H7 (cell line): ENCODE results near the gene CBX4. TPM values are rescaled to one million over a fixed set of nuclear protein-coding genes. Genes with fewer than 3 reads are reported as not detected.
A peak's percentile ranks its signal among the peaks of the same experiment; 100 is the strongest.
"Not testable (repeated sequence)": the region's sequence is repeated elsewhere in the genome, so short reads cannot be mapped to it uniquely, and the experiment has no call there.

Source experiments
- DNase-seq: peaks from one replicate; pipeline ENCODE4 v3.0.0; 2012
- H3K27me3 ChIP-seq: 2 replicates; pipeline ENCODE4 v1.6.0; 2011; ENCODE audit warnings: mild to moderate bottlenecking, low read length; ENCODE audit not compliant: control insufficient read depth, insufficient read depth
- H3K36me3 ChIP-seq: replicated peaks from 2 replicates; pipeline ENCODE4 v1.5.1; 2011; ENCODE audit warnings: low read length; ENCODE audit not compliant: control insufficient read depth, insufficient read depth
- H3K4me3 ChIP-seq: 2 replicates; pipeline ENCODE4 v1.5.1; 2011; ENCODE audit warnings: low read depth, mild to moderate bottlenecking, control low read depth, low read length, moderate library complexity; ENCODE audit not compliant: insufficient read depth
- total RNA-seq: library from RNA; depleted of rRNA; stranded (reverse); fragments of >200 nt; shearing (Covaris generic); gene quantifications from 2 replicates; pipeline ENCODE4 v1.2.3, GENCODE V29; 2014

Gene CBX4
- total RNA-seq, 1 experiment from 2014 or later: 6.4 TPM

DNA sequence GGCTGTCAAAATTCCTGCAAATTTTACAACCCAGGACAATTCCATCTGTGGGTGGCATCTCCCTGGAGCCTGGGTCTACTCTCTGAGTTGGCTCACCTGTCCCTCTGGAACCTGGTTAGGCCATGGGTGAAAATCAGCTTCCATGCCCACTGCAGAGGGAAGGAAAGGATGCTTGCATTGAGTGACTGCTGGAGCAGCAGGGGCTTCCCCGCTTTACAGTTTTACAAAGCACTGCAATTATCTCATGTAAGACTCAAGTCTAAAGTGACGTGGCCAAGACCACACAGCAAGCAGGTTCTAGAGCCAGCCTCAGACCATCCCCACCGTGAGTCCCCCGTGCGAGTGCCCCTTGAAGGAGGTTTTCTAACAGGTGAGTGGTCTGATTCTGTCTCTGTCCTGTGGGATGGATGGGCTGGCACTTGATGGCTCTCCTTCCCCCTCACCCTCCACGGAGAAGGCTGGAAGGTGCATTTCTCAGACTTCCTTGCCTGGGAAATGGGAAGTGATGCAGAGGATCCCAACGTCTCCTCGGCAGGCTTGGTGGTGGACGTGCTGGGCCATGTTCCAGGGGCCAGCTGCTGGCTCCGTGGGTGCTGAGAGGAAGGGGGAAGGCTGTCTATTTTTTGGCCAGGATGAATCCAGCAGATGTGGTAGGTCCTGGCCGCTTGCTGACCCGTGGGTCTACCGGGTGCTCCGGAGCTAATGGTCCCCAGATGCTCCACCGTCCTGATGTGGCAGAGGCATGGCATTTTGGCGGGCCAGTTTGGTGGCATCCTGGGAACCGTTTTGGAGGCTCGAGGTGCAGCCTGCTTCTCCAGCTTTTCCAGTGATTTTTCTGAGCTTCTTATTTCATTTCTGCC is 26.3 kb upstream of the CBX4 start:
- no peak for DNase-seq
- H3K36me3 ChIP-seq: no peaks in the 10 kb centered on the region
- H3K4me3 ChIP-seq: no peak overlapping the region
- H3K27me3 ChIP-seq: peaks cover 2% of the 10 kb centered on the region; the same call in 1 of the 2 replicates

DNA sequence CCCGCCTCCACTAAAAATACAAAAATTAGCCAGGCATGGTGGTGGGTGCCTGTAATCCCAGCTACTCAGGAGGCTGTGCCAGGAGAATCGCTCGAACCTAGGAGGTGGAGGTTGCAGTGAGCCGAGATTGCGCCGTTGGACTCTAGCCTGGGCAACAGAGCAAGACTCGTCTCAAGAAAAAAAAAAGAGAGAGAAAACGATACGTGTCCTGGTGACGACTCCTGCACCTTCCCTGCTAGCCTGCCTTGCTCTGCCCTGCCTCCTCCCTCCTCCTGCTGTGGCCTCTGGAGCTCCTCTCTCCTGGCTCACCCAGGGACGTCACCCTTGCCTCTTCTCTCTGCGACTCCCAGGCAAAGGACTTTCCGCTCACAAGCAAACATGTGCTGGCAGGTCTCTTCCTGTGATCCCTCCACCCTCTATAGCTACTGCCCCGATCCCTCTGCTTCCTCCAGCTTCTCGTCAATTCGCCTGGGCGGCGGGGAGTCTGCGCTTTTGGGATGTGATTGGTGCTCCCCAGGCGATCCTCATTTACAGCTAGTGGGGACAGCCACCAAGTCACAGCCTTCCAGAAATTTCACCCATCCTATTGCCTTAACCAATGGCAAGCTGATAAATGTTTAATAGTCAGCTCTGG is 25.5 kb upstream of the CBX4 start:
- DNase-seq: peak; percentile 46
- H3K4me3 ChIP-seq: no peak overlapping the region

DNA sequence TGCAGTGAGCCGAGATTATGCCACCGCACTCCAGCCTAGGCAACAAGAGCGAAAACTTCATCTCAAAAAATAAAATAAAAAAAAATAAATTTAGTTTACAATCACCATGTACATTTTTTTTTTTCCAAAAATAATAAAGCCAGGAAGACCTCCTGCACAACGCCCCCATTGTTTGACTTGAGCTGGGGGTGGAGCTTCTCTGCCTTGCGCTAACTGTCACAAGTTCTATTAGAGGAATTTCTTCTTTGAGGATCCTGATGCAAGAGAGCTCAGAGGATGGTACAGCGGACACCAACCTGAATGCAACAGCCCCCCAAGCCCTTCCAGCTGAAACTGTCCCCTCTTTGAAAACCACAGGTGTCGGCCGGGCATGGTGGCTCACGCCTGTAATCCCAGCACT is 24.9 kb upstream of the CBX4 start:
- DNase-seq: peak; percentile 19
- no peaks in the 10 kb centered on the region for H3K36me3 ChIP-seq
- no peak overlapping the region for H3K4me3 ChIP-seq
- H3K27me3 ChIP-seq: peaks cover 2% of the 10 kb centered on the region; the same call in 1 of the 2 replicates

More for the DNA sequence above, 25.5 kb upstream of the CBX4 start:
- peaks cover 2% of the 10 kb centered on the region; the same call in 1 of the 2 replicates for H3K27me3 ChIP-seq
- no peaks in the 10 kb centered on the region for H3K36me3 ChIP-seq

- H3K4me3 ChIP-seq: no peak overlapping the region
- H3K36me3 ChIP-seq: no peaks in the 10 kb centered on the region
- peak; percentile 67 for DNase-seq
- peaks cover 2% of the 10 kb centered on the region; the same call in 1 of the 2 replicates for H3K27me3 ChIP-seq
These were observed 23.7 kb upstream of the CBX4 start for GRCh38 chr17:79862771-79863440.

DNA sequence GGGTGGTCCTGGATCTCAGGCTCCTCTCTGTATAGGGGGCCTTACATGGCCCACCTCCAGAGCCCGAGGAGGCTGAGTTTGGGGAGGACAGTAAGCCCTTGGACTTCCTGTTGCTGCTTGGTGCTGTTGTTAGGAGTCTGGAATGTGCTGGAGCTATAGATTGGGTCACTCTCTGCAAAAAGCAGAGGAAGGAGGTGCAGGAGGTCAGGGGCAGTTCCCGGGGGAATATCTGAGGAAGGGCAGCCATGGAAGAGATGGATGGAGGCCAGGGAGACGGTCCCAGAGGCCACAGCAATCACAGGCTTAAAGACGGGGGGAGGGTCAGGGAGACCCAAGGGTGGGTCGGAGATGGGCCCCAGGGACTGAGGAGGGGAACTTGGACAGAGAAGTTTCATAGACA is 23.0 kb upstream of the CBX4 start:
- Histone ChIP-seq H3K4me3 (no peak overlapping the region), H3K36me3 (no peaks in the 10 kb centered on the region), H3K27me3 (peaks cover 2% of the 10 kb centered on the region; the same call in 1 of the 2 replicates)
- no peak for DNase-seq

DNA sequence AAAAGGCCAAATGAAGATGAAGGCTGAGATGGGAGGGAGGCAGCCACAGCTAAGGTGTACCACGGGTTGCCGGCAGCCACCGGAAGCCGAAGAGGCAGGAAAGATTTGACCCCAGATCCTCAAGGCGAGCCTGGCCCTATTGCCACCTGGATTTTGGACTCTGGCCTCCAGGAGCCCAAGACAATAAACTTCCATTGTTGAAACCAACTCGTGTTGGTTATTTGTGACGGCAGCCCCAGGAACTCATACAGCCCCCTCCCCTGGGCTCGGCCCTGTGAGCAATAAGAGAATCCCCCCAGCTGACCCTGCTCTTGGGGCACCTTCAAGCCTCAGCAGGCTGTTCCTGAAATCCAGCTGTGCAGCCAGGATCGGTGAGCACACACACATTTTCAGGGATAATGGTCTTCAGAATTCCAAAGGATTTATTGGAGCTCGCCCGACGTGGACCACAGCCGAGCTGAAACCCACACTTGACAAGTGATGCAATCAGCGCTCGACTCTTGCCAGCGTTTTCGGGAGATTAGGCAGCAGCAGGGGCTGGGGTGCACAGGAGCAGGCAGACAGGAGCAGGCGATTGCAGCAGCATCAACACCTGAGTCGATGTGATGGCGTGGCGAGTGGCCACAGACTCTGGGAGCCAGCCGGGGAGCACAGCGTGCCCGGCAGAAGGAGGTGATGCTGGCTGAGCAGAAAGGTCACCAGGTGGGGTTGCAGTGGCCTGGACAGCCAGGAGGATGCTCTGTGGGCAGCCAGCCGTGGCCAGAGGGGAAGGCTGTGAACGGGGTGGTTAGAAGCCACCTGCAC is 22.4 kb upstream of the CBX4 start:
- H3K27me3 ChIP-seq: peaks cover 2% of the 10 kb centered on the region; the same call in 1 of the 2 replicates
- H3K4me3 ChIP-seq: no peak overlapping the region
- no peaks in the 10 kb centered on the region for H3K36me3 ChIP-seq
- peak; percentile 57 for DNase-seq

DNA sequence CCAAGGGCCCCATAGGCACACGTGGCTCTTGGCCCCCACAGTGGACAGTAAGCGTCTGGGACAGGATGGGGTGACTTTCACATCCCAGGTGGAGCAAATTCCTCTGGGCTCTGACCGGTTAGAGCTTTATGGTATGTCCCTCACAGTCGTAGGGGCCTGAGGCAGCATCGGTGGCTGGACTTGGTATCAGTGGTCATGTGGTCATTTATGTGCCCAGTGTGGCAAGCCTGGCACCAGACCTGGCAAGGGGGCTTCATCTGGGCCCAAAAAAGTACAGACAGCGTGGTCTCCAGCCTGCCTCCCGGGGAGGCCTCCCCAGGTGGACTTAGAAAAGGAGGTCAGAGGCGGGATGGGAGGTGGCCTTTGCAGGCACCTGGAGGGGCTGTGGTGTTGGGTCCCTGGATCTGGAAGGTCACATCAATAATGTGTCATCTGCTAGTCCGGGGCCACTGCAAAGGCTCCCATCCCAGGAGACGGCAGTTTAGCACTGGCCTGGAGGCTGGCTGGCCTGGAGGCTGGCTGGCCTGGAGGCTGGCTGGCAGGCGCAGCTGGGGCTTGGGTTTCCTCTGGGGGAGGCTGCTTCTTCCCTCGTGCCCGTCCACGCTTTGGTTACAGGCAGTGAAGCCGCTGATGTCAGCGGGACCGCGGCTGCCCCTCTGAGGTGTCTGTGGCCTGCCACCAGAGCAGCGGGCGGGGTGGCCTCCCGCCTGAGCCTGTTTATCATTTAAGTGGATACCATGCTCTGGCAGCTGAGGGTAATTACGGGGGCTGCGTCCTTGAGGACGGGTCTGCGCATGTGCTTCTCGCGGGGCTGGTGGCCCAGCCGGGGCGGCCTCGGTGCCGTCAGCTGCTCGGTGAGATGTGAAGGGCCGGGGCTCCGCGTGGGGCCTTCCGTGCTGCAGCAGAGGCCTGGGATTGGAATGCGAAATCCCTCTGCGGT is 20.7 kb upstream of the CBX4 start:
- Histone ChIP-seq H3K4me3 (no peak overlapping the region), H3K27me3 (peaks cover 2% of the 10 kb centered on the region; the same call in 1 of the 2 replicates), H3K36me3 (no peaks in the 10 kb centered on the region)
- DNase-seq: peak; percentile 77

GRCh38 chr17:79857095-79857494 is 17.9 kb upstream of the CBX4 start:
- no peak for DNase-seq
- no peaks in the 10 kb centered on the region for H3K36me3 ChIP-seq
- H3K27me3 ChIP-seq: no peaks in the 10 kb centered on the region
- H3K4me3 ChIP-seq: no peak overlapping the region

- DNase-seq: no peak
- Histone ChIP-seq H3K4me3 (no peak overlapping the region), H3K36me3 (no peaks in the 10 kb centered on the region), H3K27me3 (no peaks in the 10 kb centered on the region)
These were observed 16.3 kb upstream of the CBX4 start for GRCh38 chr17:79855331-79856124.

GRCh38 chr17:79854080-79855060 is 15.1 kb upstream of the CBX4 start:
- no peak overlapping the region for H3K4me3 ChIP-seq
- no peaks in the 10 kb centered on the region for H3K27me3 ChIP-seq
- DNase-seq: no peak
- no peaks in the 10 kb centered on the region for H3K36me3 ChIP-seq

DNA sequence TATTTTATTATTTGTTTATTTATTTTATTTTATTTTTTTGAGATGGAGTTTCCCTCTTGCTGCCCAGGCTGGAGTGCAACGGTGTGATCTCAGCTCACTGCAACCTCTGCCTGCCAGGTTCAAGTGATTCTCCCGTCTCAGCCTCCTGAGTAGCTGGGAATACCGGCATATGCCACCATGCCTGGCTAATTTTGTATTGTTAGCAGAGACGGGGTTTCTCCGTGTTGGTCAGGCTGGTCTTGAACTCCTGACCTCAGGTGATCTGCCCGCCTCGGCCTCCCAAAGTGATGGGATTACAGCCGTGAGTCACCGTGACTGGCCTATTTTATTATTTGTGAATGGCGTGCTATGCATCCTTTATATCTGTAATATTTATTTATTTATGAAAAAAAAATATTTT is 13.9 kb upstream of the CBX4 start:
- H3K36me3 ChIP-seq, H3K4me3 ChIP-seq, H3K27me3 ChIP-seq, DNase-seq: not testable (repeated sequence)

DNA sequence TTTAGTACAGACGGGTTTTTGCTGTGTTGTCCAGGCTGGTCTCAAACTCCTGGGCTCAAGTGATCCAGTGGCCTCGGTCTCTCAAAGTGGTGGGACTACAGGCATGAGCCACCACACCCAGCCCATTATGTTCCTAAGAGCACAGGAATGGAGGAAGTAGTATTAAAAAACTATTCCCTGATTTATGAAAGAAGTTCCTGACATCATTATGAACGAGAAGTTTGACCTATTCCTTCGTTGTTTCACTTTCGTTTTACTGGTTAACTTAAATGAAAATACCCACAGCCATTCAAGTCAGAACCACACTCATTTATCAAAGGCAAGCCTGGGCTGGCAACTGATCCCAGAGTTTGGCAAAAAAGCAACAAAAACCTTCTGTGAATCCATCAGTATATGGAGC is 13.5 kb upstream of the CBX4 start:
- DNase-seq: no peak

More for the DNA sequence above, 13.5 kb upstream of the CBX4 start:
- H3K4me3 ChIP-seq: no peak overlapping the region
- no peaks in the 10 kb centered on the region for H3K27me3 ChIP-seq
- H3K36me3 ChIP-seq: no peaks in the 10 kb centered on the region
